GM18907 (cell line): Measurements from ENCODE around the gene NCOR2.

ENCODE experiments used
- ATAC-seq: cut with Tn5 transposase; IDR thresholded peaks from one replicate; pipeline ENCODE4 v1.9.1; 2021; ENCODE audit warnings: mild to moderate bottlenecking, moderate library complexity; ENCODE audit not compliant: unreplicated experiment

The NCOR2 gene

DNA sequence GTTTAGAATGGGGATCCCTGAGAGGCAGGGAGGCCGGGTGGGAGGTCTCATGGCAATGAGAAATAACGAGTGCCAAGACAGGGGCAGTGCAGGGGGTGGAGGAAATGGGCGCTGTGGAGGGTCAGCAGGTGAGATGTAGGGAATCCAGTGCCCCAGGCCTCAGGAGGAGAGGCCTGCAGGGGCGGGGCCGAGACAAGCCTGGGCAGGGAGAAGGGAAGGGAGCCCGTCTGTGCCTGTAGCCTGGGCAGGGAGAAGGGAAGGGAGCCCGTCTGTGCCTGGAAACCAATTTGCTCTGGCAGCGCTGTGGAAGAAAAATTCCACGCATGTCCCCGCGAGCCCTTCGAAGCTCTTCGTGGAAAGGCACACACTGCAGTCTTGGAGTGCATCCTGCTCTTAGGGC lies 10.6 kb upstream of the NCOR2 start:
- no peak for ATAC-seq

DNA sequence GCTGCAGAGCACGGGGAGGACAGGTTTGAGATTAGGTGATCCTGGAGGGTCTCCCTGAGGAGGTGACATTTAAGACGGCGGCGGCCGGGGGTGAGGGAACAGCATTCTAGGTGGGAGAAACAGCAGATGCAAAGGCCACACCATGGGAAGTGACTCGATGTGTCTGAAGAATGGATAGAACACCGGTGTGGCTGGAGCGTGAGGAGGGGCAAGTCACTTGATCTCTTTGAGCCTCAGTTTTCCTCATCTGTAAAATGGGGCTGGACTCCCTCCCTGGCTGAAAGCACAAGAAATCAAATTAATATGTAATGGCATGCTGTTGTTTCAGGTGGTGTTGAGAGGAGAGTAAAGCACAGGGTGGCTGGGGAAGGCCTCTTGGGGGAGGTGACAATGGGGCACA lies 10.0 kb upstream of the NCOR2 start:
- no peak for ATAC-seq

DNA sequence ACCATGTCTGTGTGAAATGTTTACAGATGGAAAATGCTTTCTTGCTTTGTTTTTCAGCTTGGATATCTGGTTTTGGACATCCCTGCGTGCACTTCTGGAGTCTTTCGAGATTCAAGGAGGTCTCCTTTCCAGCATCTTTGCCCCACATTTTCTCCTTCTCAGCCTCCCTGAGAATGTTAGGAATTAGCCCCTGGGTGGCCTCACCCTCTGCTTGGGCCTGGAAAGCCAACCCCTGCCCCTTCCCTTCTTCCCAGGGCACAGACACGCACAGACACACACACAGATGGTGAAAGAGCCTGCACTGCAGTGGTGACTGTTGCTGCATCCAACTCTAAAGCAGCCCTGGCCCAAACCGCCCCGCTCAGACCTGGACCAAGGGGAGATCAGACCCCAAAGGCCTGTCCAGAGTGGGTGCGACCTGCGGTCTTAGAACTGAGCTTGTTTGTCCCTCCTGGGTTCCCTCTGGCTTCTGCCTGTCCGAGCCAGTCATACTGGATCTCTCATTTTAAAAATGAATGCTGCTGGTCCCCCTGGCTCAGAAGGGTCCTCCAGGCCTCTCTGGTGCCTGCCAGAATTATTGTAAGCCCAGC lies 8.7 kb upstream of the NCOR2 start:
- no peak for ATAC-seq

DNA sequence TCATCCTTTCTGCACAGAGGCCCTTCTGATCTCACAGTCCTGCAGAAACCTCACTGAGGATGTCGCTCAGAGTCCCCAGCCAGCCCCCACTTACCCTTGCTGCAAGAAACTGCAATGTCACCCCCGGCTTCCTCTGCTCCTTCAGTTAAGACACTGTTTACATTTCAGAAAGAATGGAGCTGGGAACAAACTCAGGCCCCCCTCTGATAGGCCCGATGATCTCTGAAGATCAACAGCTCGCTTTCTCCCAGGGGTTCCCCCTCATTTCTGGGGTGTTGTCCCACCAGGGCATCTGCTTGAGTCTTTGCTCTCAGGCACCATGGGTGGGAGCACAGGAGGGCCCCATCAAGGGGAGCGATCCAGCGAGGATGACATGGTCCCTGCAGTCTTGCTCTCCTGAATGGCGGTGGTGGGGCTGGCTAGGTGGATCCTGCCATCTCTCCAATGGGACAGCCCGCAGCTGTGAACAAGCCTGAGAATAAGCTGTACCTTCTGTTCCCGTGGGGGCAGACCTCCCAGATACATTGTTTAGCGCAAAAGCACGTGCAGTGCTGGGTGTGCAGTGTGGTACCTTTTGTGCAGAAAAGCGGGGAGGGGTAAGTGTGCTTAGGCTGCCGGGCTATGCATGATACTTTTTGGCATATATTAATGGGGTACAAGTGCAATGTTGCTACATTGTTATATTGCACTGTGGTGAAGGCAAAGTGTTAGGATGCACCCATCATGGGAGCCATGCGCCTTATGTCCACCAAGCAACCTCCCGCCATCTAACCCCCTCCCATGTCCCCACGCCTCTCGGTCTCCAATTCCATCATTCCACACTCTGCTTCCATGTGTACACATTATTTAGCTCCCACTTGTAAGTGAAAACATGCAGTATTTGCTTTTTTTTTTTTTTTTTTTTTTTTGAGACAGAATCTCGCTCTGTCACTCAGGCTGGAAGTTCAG lies 6.7 kb upstream of the NCOR2 start:
- no peak for ATAC-seq

DNA sequence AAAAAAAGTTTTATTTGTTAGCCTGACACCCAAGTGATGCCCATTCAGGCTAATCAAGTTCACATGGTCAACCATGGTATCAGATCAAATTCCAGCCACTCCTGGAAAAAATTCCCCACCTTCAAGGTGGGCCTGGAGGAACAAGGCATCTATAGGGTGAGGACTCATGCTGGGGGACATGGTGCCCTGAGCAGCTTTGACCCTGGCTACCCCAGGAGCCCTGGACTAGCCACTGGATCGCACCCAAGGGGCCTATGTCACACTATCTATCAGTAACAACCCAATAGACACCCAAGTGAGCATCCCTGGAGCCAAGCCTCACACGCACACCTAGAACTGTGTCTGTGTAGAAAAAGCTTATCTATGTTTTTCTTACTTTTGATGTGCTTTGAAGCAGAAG lies 4.1 kb upstream of the NCOR2 start:
- ATAC-seq = no peak

DNA sequence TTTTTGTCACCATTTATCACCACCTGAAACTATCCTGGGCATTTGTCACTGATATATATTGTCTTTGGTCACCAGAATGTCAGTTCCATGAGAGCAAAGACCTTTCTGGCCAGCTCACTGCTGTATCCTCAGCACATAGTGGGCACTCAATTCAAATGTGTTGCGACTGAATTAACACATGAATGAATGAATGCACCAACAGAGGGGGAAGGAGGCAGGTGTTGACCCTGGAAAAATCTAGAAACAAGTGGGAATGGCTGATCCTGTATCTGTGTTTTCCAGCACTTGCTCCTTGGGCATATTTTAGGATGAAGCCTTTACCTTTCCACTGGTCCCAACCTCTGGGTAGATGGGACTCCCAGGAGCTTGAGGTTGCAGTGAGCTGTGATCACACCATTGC lies 3.4 kb upstream of the NCOR2 start:
- no peak for ATAC-seq

DNA sequence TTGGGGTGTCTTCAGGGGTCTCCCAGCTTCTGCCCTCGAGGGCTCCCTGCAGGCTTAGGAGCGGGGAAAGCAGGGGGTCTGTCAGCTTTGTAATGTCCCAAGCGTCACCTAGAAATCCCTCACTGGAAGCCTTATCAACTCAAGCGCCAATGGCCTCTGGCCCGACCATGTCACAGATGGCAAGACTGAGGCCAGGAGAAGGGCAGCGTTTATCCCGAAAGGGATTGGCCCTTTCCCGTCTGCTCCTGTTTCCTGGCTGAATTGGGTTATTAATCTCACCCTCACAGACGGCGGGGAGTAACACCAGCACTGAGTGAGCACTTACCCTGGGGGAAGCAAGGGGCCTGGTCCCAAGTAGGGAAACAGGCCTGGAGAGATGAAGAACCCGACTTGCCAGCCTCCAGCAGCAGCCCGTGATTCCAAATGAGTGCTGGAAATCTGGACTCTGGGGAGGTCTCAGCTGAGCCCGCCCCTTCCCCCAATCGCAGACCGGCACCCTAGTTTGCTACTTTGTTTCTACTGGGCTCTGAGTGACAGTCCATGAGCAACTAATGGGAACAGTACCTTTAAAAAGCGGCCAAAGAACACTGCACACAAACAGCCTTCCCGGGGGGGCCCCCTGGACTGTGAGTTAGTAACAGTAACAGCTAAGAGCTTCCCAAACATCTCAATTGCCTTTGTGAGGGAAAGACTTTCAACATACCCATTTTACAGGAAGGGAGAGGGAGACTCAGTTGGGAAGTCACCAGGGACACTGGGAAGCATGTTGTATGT lies 2.1 kb upstream of the NCOR2 start:
- ATAC-seq = no peak

DNA sequence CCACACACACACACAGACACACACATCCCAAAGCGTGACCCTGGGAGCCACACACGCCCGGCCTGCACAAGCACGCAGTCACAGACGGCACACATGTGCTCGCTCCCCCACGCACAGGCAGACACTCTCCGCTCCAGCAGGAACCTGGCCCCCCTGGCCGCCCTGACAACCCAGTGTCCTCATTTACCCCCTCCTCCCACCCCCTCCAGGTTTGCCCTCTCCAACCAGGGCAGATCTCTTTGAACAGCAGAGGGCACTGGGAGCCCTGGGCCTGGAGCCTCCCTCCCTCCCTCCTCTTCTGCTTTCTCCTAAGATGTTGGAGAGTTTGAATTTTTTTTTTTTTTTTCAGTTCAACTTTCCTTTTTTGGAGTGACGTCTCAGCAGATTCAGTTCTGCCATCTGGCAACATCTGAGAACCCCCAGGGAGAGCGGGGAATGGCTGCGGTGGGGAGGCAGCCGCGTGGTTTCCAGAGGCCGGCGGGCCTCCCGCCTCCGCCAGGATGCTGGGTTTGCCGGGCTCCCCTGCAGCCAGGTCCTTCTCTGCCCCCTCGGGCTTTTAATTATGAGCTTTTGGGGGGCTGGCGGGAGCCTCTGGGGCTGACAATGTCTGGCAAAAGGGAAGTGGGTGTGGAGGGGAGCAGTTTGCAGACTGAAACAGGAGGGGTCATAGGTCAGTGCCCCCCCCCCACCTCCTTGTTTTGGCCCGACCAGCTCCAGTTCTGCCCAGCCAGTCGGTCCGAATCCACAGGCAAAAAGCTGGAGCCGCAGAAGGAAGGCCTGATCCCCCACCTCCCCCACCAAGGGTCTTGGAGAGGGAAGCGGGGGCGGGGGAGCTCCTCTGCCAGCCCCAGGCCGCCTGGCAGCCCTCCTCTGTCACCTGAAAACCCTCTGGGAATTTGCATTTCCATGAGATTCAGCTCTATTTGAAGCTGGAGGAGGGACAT lies 1.3 kb upstream of the NCOR2 start:
- ATAC-seq = no peak

DNA sequence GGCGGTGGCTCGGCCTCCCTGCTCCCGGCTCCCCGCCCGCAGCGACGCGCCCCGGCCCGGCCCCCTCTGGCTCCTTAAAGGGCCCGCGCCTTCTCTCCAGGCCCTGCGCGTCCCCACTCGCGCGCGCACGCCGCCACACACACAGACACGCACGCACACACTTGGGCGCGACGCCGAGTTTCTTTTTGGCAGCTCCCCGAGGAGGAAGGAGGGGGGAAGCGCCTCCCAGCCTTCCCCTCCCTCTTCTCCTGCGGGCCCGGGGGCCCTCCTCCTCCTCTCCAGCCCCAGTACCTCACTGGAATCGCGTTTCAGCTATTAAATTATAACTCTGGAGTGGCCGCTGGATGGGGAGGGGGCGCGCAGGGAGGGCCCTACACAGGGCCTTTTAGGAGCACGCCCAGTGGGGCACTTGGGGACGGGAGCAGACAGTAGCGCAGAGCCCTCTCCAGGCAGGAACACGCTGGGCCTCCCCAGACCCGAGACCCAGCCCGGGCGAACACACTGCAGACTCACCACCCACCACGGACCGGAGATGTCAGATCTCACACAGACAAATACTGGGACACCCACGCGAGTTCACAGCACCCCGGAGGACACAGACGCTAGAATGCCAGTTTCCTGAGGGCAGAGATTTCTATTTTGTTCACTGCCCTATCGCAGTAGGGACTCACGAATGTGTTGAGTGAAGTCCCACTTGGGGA lies 411 bp upstream of the NCOR2 start:
- peak; percentile 57 for ATAC-seq

DNA sequence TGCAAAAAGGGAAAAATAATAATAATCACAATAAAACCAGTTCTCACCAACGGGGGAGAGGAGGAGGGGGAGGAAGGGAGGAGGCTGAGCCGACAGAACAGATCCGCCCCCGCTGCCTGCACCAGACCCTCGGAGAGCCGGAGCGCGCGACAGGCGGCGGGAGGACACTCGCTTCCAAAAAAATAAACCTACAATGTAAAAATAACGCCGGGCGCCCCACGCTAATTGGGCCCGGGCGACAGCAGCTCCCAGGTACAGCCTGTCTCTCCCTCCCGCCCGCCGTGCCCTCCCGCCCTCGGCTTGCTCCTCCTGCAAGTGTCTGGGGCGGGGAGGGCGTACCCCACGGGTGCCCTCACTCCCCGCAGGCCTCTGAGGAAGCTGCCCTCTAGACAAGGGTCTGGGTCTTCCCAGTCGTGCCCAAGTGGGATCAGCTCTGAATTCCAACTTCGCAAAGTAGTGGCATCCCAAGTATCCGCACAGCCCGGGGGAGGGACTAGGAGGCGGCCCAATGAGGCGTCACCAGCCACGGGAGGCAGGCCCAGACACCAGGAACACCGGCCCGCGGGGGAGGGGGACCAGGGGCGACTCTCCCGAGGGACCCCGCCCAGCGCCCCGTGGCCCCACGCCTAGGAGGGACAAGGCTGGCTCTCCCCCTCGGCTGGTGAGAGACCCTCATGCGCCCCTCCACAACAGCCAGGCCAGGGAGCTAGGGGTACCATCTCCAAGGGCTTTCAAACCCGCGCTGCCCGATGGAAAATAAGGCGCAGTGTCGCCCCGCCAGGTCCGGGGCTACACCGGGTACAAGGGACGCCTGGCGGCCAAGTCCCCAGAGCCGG lies 1.0 kb downstream of the NCOR2 start:
- peak; percentile 45 for ATAC-seq

DNA sequence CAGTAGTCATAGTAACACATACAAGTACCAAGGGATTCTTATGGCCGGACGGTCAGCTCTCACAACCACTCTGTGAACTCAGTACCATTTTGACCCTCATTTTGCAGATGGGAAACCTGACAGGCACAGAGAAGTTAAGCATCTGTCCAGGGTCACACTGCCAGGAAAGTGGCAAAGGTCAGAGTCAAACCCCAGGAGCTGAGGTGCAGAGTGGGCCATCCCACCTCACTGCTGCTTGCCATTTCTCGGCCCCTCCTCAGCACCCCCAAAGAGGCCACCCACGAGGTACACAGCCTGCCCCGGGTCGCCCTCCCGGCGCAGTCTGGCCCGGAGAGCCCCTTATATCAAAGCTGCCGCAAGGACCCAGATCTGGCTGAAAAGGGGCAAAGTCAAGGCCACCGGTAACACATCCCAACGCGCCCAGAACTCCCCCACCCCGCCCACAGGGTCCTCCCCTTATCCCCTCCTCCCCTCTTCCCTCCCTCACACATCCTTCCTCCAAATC lies 1.7 kb downstream of the NCOR2 start:
- ATAC-seq = no peak

DNA sequence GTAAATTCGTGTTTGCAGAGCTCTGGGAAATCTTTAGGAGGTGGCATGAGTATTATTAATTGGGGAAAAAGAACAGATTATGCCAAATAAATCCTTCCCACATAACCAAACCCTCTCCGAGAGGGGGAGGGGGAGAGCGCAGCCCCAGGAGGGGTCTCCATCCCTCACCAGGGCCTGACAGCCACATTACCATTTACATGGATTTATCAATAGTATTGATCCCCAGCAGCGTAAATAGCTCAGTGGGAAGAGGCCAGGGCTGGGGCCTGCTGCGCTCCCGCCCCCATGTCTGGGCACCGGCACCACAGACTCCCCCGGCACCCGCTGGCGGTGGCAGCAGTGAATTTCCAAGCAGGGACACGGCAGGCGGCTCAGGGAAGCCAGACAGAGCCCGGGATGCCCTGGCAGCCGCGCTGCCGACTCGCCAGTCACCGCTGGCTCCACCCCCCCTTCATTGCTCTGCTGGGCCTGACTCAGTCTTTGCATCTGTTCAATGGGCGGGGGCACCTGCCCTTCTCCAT lies 2.4 kb downstream of the NCOR2 start:
- no peak for ATAC-seq

DNA sequence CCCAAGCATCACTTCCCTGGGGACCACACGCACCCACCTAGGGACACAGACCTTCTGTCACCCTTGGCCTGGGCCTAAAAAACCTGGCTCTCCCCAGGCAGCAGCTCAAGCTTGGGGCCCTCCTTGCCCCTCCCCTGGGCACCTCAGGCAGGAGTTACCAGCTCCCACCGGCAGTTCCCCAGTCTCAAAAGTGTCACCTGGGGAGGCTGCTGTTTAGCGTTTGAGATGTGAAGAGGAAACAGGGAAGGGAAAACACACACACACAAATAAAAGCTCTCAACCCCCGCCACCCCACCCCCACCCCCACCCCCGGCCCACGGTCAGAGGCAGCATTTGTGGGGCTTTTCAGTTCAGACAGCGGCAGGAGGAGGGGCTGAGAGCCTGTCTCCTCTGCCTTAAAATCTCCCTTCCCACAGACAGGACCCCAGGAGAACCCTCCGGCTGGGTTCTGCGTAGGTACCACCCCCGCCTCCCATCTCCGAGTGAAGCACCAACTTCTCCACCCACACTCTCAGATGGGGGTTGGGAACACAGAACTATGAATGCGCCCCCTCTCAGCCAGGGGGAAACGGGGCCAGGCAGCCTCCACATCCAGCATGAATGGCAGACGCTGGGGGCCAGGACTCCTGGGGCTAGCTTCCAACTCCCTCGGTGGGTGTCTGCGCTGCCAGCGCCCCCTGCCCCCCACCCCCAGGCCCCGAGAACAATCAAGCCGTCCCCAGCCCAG lies 3.0 kb downstream of the NCOR2 start:
- ATAC-seq = no peak

DNA sequence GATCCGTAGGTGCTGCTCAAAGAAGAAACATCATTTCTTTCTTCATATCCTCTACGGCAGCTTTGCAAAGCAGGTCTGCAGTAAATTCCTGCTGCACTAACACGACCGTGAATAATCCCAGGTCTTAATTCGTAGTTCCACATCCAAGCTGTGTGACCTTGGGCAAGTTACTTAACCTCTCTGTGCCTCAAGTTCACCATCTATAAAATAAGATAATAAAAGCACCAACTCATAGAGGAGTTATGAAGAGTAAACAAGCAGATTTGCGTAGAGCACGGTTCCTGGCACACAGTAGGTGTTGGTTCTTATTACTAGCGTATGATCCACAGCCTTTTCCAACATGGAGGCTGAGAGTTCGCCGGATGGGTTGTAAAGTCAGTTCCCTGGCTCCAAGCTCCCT lies 3.6 kb downstream of the NCOR2 start:
- ATAC-seq = no peak

DNA sequence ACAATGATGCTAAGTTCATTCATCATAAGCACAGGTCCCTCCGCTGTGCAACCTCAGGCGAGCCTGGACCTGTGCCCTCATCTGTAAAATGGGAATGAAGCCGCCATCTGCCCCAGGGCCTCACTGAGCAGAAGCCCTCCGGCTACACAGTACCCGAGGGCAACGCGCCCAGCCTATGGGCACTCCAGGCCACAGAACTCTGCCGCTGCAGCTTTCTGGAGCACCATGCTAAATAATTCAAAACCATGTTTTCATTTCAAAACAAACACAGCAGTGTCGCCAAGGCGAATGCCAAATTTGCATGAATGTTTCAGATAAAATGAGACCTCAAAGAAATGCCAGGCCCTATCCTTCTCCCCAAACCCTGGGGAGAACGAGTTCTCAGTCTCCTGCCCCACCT lies 4.0 kb downstream of the NCOR2 start:
- ATAC-seq = no peak

DNA sequence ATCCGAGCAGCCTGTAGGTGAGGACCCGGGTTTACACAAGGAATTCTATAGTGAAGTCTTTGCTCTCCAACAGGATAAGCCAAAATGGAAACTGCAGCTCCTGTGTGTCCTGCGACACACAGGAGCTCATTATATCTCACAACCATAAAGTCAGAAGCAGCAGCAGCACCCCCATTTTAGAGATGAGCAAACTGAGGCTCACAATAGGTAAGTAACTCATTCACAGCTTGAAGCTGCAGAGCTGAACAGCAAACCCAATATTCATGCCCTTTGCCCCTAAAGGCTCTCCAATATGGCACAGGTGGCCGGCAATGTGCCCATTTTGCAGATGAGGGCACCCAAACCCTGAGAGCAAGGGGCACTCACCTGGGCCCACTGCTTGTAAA lies 4.6 kb downstream of the NCOR2 start:
- ATAC-seq = no peak

DNA sequence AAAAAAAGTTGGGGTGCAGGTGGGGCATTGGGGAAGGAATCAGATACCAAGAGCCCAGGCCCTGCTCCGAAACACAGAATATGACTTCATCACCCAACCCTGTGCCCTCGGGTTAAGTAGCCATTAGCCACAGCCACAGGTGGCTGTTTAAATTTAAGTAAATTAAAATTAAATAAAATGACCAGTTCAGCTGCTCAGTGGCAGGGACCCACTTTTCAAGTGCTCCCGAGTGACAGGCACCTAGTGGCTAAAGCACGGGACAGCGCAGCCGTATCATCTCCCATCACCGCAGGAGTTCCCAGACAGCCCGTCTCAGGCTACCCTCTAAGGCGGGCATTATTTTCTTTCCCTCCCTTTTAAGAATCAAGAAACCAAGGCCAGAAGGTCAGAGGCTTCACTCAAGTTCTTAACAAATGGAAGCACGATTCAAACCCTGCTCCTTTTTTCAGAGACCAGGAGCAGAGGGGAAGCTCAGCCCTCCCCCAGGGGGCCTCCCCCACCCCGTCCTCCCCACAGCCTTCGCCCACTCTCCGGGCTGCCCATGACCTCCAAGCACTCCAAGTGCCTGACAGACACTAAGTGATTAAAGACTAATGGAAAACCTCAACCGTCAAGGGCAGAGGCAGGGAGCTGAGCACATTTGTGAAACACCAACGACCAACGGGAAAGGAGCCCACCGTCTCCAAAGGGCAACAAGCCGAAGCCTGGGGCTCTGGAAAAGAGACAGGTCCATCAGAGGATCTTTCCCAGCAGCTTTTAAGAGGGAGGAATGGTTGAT lies 5.2 kb downstream of the NCOR2 start:
- no peak for ATAC-seq
